Endothelial cell (in vitro differentiated cells): ENCODE results near the gene NMNAT2. TPM values are rescaled to one million over a fixed set of nuclear protein-coding genes. Genes with fewer than 3 reads are reported as not detected.

Experiments
- DNase-seq: peaks from one replicate; pipeline ENCODE4 v3.0.0; 2021; ENCODE audit warnings: low spot score
- H3K27ac Mint-ChIP-seq: one replicate; pipeline ENCODE4 v1.8.0; 2021; ENCODE audit warnings: mixed read lengths, inconsistent platforms; ENCODE audit not compliant: unreplicated experiment
- H3K27me3 Mint-ChIP-seq: one replicate; pipeline ENCODE4 v1.8.0; 2021; ENCODE audit warnings: mild to moderate bottlenecking, moderate library complexity, mixed read lengths, inconsistent platforms; ENCODE audit not compliant: unreplicated experiment
- H3K36me3 Mint-ChIP-seq: one replicate; pipeline ENCODE4 v1.8.0; 2021; ENCODE audit warnings: mild to moderate bottlenecking, low read depth, mixed read lengths, inconsistent platforms; ENCODE audit not compliant: unreplicated experiment
- H3K4me1 Mint-ChIP-seq: one replicate; pipeline ENCODE4 v1.8.0; 2021; ENCODE audit warnings: mild to moderate bottlenecking, mixed read lengths, inconsistent platforms; ENCODE audit not compliant: unreplicated experiment
- H3K4me3 Mint-ChIP-seq: one replicate; pipeline ENCODE4 v1.8.0; 2021; ENCODE audit warnings: mild to moderate bottlenecking, mixed read lengths, inconsistent platforms; ENCODE audit not compliant: unreplicated experiment
- H3K9me3 Mint-ChIP-seq: one replicate; pipeline ENCODE4 v1.8.0; 2021; ENCODE audit warnings: mixed read lengths, inconsistent platforms; ENCODE audit not compliant: unreplicated experiment
- CTCF ChIP-seq: fragments of 200-600 bp; sonication (generic); IDR thresholded peaks from one replicate; pipeline ENCODE4 v1.5.0; 2021; ENCODE audit warnings: antibody characterized with exemption; ENCODE audit not compliant: unreplicated experiment
- total RNA-seq: library from RNA; stranded (reverse); fragmentation: NEBNext Ultra II Directional; extraction: Animal tissue kit (Norgen Biotek cat#: 25700); gene quantifications from one replicate; pipeline ENCODE4 v1.2.1, GENCODE V29; 2021; ENCODE audit not compliant: unreplicated experiment

The NMNAT2 gene
- total RNA-seq, 1 donor from 2014 or later = 1.7 TPM

GRCh38 chr1:183460596-183460995 lies 42.4 kb upstream of the NMNAT2 start:
- H3K9me3 Mint-ChIP-seq = no peaks in the 10 kb centered on the region
- peaks cover 3% of the 10 kb centered on the region for H3K36me3 Mint-ChIP-seq
- peaks cover 1% of the 10 kb centered on the region for H3K27me3 Mint-ChIP-seq
- H3K4me3 Mint-ChIP-seq = no peak overlapping the region
- H3K4me1 Mint-ChIP-seq = peaks cover 10% of the 10 kb centered on the region
- H3K27ac Mint-ChIP-seq = no peak overlapping the region
- no peak for TF ChIP-seq CTCF
- no peak for DNase-seq

GRCh38 chr1:183457449-183457848 lies 39.3 kb upstream of the NMNAT2 start:
- Mint-ChIP-seq H3K9me3 (no peaks in the 10 kb centered on the region), H3K4me3 (no peak overlapping the region), H3K27me3 (peaks cover 1% of the 10 kb centered on the region), H3K4me1 (peaks cover 10% of the 10 kb centered on the region), H3K27ac (no peak overlapping the region), H3K36me3 (no peaks in the 10 kb centered on the region)
- TF ChIP-seq CTCF = no peak
- no peak for DNase-seq

DNA sequence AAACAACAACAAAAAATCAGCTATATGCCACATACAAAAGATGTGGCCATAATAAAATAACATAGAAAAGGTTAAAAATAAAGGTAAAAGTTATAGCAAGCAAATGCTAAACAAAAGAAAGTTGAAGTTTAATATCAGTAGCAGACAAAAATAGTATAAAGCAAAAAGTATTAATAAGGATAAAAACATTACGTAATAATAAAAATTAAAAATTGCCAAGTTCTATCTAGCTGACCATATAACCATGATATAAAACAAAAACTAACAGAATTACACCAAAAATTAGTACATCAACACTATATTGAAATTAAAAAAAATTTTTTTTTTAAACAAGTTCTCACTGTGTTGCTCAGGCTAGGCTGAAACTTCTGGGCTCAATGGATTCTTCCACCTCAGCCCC lies 38.6 kb upstream of the NMNAT2 start:
- H3K9me3 Mint-ChIP-seq = no peaks in the 10 kb centered on the region
- H3K36me3 Mint-ChIP-seq = no peaks in the 10 kb centered on the region
- H3K27me3 Mint-ChIP-seq = peaks cover 1% of the 10 kb centered on the region
- H3K4me1 Mint-ChIP-seq = peaks cover 8% of the 10 kb centered on the region
- no peak for TF ChIP-seq CTCF
- no peak overlapping the region for H3K27ac Mint-ChIP-seq
- H3K4me3 Mint-ChIP-seq = no peak overlapping the region
- no peak for DNase-seq

DNA sequence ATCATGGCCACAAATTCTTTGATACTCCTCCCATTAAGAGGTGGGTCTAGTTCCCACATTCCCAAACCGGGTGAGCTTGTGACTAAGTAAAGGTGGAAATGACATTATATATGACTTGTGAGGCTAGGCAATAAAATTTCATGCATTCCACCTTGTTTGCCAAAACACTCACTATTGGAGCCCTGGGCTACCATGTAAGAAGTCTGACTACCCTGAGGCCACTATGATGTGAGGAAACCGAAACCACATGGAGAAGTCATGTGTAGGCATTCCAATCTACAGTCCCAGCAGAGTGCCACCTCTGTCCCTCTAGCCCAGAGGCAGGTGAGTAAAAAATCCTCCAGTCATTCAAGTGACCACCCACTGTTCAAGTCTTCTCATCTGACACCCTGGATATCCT lies 36.2 kb upstream of the NMNAT2 start:
- H3K27me3 Mint-ChIP-seq = no peaks in the 10 kb centered on the region
- no peaks in the 10 kb centered on the region for H3K9me3 Mint-ChIP-seq
- no peaks in the 10 kb centered on the region for H3K36me3 Mint-ChIP-seq
- no peak overlapping the region for H3K27ac Mint-ChIP-seq
- H3K4me3 Mint-ChIP-seq = no peak overlapping the region
- DNase-seq = no peak
- H3K4me1 Mint-ChIP-seq = no peaks in the 10 kb centered on the region
- TF ChIP-seq CTCF = no peak

DNA sequence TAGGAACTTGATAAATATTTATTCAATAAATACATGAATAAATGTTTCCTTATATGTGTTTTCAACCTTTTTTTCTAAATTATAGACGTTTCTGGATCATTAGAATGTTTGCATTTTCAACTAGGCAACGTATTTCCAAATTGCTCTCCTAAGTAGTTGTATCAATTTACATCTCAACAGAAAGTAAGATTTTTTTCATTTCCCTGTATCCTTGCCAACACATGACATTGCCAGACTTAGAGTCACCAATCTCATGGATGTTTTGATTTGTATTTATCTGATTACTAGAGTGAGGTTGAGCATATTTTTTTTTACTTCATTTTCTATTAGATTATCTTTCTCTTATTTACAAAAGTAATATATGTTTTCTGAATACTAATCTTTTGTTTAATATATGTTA lies 31.9 kb upstream of the NMNAT2 start:
- no peak overlapping the region for H3K4me3 Mint-ChIP-seq
- no peaks in the 10 kb centered on the region for H3K4me1 Mint-ChIP-seq
- H3K27ac Mint-ChIP-seq = no peak overlapping the region
- no peaks in the 10 kb centered on the region for H3K9me3 Mint-ChIP-seq
- no peak for TF ChIP-seq CTCF
- DNase-seq = no peak
- no peaks in the 10 kb centered on the region for H3K27me3 Mint-ChIP-seq
- H3K36me3 Mint-ChIP-seq = no peaks in the 10 kb centered on the region
